Measurements from ENCODE around the gene CIDEC.
A peak's percentile ranks its signal among the peaks of the same experiment; 100 is the strongest.
"Not testable (repeated sequence)": the region's sequence is repeated elsewhere in the genome, so short reads cannot be mapped to it uniquely, and the experiment has no call there.

The CIDEC gene

DNA sequence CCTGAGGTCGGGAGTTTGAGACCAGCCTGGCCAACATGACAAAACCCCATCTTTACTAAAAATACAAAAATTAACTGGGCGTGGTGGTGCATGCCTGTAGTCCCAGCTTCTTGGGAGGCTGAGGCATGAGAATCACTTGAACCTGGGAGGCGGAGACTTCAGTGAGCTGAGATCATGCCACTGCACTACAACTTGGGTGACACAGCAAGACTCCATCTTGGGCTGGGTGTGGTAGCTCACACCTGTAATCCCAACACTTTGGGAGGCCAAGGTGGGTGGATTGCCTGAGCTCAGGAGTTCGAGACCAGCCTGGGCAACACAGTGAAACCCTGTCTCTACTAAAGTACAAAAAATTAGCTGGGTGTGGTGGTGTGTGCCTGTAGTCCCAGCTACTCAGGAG lies 3.8 kb downstream of the CIDEC start:
- not testable (repeated sequence) for DNase-seq (ENCODE audit: low spot score)

- DNase-seq (ENCODE audit: low spot score): no peak
Measured at GRCh38 chr3:9875448-9875847, 4.6 kb downstream of the CIDEC start.

GRCh38 chr3:9872067-9872466 lies 8.0 kb downstream of the CIDEC start:
- DNase-seq (ENCODE audit: low spot score): not testable (repeated sequence)

DNA sequence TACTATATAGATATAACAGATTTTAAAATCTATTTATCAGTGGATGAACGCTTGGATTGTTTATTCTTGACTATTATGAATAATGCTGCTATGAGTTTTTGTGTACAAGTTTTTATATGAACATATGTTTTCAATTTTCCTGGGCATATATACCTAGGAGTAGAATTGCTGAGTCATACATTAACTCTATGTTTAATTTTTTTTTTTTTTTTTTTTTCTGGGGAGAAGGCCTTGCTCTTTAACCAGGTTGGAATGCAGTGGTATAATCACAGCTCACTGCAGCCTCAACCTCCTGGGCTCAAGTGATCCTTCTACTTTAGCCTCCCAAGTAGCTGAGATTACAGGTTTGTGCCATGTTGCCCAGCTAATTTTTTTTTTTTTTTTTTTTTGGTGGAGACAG lies 9.1 kb downstream of the CIDEC start:
- DNase-seq (ENCODE audit: low spot score): no peak

- DNase-seq (ENCODE audit: low spot score): no peak
Measured at GRCh38 chr3:9869955-9870354, 10.1 kb downstream of the CIDEC start.

DNA sequence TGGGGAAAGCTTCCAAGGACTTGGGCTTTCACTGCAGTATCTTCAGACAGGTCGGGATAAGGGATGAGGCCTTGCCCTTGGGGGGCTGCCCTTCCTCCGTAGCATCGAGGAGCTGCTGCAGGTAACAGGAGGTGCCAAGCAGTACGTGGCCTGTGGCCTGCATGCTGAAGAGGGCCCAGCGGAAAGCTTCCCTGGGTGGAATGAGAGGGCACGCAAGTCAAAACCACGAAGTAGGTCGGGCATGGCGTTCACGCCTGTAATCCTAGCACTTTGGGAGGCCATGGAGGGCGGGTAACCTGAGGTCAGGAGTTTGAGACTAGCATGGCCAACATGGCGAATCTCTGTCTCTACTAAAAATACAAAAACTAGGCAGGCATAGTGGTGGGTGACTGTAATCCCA lies 12.9 kb downstream of the CIDEC start:
- DNase-seq (ENCODE audit: low spot score): no peak

DNA sequence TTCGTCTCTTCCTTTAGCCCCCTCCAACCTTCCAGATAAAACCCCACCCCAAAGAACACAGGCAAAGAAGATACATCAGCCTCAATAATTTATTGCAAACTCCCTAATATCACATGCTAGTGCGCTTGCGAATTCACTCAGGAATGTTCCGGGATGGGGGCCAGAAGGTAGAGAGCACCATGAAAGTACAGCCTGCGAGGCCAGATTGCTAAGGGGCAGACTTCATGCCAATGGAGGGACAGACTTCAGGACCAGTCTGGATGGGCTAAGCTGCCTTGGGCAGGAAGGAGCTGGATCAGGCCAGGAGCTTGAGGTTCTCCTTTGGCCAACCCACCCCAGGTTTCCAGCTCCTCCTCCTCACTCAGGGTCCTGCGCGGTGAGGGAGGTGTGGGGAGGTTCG lies 13.4 kb downstream of the CIDEC start:
- DNase-seq (ENCODE audit: low spot score): no peak

DNA sequence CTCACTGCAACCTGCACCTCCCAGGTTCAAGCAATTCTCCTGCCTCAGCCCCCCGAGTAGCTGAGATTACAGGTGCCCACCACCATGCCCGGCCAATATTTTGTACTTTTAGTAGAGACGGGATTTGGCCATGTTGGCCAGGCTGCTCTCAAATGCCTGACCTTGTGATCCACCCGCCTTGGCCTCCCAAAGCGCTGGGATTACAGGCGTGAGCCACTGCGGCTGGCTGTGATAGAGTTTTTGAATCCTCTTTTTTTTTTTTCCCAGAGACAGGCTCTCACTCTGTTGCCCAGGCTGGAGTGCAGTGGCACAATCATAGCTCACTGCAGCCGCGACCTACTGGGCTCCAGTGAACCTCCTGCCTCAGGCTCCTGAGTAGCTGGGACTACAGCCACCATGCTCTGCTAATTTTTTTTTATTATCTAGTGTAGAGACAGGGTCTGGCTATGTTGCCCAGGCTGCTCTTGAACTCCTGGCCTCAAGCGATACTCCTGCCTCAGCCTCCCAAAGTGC lies 14.9 kb downstream of the CIDEC start:
- DNase-seq (ENCODE audit: low spot score): not testable (repeated sequence)

DNA sequence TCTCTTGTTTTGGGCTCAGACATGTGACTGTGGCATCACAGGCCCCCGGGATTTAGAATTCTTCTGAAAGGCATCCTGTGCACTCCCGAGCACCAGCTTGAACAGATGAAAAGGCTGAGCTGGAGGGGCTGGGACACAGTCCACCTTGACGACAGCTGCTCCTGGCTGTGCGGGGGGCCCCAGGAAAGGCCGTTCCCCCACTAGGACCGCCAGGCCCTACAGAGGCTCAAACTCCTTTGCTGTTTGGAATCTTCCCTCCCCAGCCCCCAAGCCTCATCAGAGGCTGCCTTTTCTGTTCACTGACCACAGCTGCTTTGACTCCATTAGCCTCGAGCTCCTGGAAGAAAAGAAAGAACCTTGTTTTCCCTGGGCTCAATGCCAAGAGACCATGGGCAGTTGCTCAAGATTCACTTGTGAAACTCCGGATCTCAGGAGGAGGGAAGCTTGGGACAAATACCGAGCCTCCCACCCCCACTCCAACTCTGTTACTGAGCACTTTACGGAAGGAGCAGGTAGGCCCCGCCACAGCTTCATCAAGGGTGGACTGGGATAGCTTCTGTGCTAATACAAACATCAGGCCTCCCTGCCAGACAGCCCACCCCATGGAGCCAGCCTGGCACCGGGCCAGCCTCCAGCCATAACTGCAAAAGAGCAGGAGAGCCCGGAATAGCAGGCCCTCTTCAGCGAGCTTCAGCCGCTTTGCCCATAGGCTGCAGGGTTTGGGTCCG lies 15.7 kb downstream of the CIDEC start:
- no peak for DNase-seq (ENCODE audit: low spot score)

- DNase-seq (ENCODE audit: low spot score): no peak
Measured at GRCh38 chr3:9863058-9863772, 16.8 kb downstream of the CIDEC start.

- DNase-seq (ENCODE audit: low spot score): peak; percentile 95
Measured at GRCh38 chr3:9862391-9863057, 17.5 kb downstream of the CIDEC start.

GRCh38 chr3:9861626-9862130 lies 18.4 kb downstream of the CIDEC start:
- DNase-seq (ENCODE audit: low spot score): no peak

DNA sequence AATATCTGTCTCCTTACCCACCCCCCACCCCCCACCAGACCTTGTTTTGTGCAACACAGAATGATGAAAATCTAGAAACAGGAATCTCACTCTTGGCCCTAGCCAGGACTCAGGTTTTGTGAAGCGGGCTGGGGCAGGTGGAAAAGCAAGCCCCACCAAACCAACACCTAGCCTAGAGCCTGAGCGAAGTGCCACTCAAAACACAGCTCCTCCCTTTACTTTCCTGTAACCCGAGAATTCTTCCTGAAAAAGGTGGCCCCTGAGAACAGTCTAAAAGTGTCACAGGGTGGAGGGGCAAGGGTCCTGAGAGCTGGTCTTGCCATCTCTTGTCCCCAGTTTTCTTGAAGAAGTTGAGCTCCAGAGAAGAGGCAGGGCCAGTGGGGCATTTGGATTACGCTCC lies 18.9 kb downstream of the CIDEC start:
- DNase-seq (ENCODE audit: low spot score): no peak

DNA sequence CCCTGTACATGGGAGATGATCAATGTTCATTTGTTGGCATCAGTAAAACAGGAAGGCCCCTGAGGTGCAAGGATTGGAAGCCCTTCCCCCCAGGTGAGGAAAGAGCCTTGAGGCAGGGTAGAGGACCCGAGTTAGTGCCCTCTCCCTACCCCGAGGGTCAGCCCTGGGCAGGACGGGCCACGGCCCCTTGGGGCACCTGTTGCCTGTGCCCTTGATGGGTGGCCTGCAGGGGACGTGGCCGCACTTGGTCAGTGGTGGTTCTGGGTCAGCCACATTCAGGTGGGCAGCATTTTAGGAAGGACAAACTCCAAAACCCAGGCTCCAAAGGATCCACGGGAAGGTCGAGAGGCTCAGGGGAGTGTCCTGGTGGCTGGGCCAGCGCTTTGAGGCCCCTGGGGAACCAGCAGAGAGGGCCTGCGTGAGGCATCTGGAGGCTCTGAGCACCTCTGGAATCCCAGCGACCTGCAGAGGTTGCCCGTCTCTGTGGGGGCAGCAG lies 20.5 kb downstream of the CIDEC start:
- no peak for DNase-seq (ENCODE audit: low spot score)

GRCh38 chr3:9855594-9855993 lies 24.5 kb downstream of the CIDEC start:
- no peak for DNase-seq (ENCODE audit: low spot score)

GRCh38 chr3:9854291-9854940 lies 25.6 kb downstream of the CIDEC start:
- DNase-seq (ENCODE audit: low spot score): not testable (repeated sequence)

DNA sequence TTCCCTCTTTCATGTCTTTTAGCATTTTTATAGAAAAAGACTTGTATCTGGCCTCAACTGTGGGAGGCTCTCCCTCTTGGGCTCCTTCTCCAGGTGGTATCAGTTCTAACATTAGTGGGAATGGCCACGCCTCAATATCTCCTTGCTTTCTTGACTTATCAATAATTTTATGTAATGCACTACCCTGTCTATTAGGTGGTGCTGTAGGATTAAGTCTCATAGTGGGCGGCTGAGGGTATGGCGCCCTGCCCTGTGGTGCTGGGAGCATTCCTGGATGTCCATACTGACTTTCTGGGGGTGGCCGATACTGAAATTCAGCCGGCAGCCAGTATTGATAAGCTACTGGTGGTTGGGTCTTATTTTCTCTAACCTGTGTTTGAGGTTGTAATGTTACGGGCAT lies 27.5 kb downstream of the CIDEC start:
- DNase-seq (ENCODE audit: low spot score): no peak

- DNase-seq (ENCODE audit: low spot score): not testable (repeated sequence)
Measured at GRCh38 chr3:9851926-9852325, 28.1 kb downstream of the CIDEC start.

DNA sequence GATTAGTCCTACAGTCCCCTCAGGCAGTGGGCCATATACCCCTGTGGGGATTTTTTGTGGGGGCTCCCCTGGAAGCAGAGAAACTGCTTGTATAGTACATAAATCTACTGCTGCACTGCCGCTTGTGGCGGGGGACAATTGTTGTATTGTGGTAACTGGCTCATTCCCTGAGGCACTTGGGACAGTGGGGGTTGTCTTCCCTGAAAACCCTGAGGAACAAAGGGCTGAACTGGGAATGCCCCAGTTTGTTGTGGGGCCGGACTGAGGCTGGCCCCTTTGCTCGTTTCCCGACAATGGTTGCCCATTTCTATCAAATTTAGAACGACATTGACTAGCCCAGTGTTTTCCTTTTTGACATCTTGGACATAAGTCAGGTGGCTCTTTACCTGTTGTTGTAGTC lies 28.7 kb downstream of the CIDEC start:
- DNase-seq (ENCODE audit: low spot score): not testable (repeated sequence)

DNA sequence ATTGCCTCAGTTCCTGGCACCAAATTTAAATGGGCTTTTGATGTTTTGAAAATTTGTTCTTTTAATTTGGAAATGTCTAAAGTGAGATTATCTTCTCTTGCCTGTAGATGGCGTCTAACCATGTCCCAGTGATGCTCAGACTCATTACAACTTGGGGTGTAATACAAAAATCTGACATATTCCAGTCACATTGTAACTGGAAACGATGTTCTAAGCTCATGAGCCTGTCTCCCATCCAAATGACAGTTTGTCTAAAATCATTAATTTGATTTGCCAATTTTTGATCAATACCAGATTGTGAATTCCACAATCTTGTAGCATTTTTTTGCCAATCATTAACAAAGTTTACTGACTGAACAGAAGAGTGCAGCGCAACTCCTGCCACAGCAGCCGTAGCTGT lies 31.2 kb downstream of the CIDEC start:
- DNase-seq (ENCODE audit: low spot score): not testable (repeated sequence)

DNA sequence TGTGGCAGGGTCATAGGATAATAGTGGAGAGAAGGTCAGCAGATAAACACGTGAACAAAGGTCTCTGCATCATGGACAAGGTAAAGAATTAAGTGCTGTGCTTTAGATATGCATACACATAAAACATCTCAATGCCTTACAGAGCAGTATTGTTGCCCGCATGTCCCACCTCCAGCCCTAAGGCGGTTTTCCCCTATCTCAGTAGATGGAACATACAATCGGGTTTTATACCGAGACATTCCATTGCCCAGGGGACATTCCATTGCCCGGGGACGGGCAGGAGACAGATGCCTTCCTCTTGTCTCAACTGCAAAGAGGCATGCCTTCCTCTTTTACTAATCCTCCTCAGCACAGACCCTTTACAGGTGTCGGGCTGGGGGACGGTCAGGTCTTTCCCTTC lies 32.2 kb downstream of the CIDEC start:
- DNase-seq (ENCODE audit: low spot score): not testable (repeated sequence)

DNA sequence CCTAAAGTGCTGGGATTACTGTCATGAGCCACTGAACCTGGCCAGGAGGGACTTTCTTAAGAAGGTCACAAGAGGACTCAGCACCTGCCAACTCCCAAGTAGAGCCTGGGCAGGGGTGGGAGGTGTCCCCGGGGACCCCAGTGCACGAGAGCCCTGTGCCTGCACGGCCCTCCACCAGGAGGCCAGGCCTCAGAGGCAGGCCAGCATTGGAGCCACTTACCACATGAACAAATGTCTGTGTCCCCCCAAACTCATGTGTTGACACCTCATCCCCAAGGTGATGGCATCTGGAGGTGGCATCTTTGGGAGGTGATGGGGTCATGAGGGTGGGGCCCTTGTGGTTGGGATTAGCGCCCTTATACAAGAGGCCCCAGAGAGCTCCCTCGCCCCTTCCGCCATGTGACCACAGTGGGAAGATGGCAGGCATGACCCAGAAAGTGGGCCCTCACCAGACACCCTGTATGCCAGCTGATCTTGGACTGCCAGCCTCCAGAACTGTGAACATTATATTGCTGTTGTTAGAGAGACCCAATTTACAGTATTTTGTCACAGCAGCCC lies 33.0 kb downstream of the CIDEC start:
- no peak for DNase-seq (ENCODE audit: low spot score)

All from HuH-7.5 (cell line).